Fibroblast of lung (primary cell): ENCODE data around the gene KIAA1549. TPM values are rescaled to one million over a fixed set of nuclear protein-coding genes. Genes with fewer than 3 reads are reported as not detected.

ENCODE experiments used
- DNase-seq, 2 donors: peaks; one replicate each; pipeline versions ENCODE4 v3.0.0 to v3.0.0-alpha.2; 2010; ENCODE audit warnings: low read depth in 2 of 2
- H2AFZ ChIP-seq: 2 replicates; pipeline ENCODE4 v1.5.1; 2012; ENCODE audit warnings: low read length, control low read depth, inconsistent platforms
- H3K27ac ChIP-seq: 2 replicates; pipeline ENCODE4 v1.5.1; 2011; ENCODE audit warnings: low read length, control low read depth; ENCODE audit not compliant: insufficient read depth
- H3K27me3 ChIP-seq: 2 replicates; pipeline ENCODE4 v1.5.1; 2011; ENCODE audit warnings: mild to moderate bottlenecking, low read length; ENCODE audit not compliant: control insufficient read depth, insufficient read depth
- H3K36me3 ChIP-seq: 2 replicates; pipeline ENCODE4 v1.5.1; 2011; ENCODE audit warnings: low read length; ENCODE audit not compliant: control insufficient read depth, insufficient read depth
- H3K4me1 ChIP-seq: 2 replicates; pipeline ENCODE4 v1.5.1; 2011; ENCODE audit warnings: low read length; ENCODE audit not compliant: control insufficient read depth, insufficient read depth; ENCODE audit errors: extremely low read depth
- H3K4me2 ChIP-seq: 2 replicates; pipeline ENCODE4 v1.5.1; 2011; ENCODE audit warnings: low read length, control low read depth; ENCODE audit not compliant: insufficient read depth; ENCODE audit errors: extremely low read depth
- H3K4me3 ChIP-seq, 4 experiments: fragments of 200-600 bp in 1 of 4; sonication (generic) in 1 of 4; replicated peaks in 1 of 4; 2 replicates each; pipeline ENCODE4 v1.5.1; 2011 to 2016; ENCODE audit warnings: low read length in 4 of 4, low read depth in 3 of 4, mild to moderate bottlenecking in 3 of 4, control low read depth in 2 of 4, inconsistent platforms in 1 of 4, mixed read lengths in 1 of 4; ENCODE audit not compliant: insufficient read depth in 1 of 4; ENCODE audit errors: control extremely low read depth in 1 of 4
- H3K79me2 ChIP-seq: 2 replicates; pipeline ENCODE4 v1.5.1; 2012; ENCODE audit warnings: mild to moderate bottlenecking, low read length, inconsistent platforms; ENCODE audit not compliant: control insufficient read depth, insufficient read depth
- H3K9ac ChIP-seq: 2 replicates; pipeline ENCODE4 v1.5.1; 2011; ENCODE audit warnings: mild to moderate bottlenecking, low read length, control low read depth; ENCODE audit not compliant: insufficient read depth
- H3K9me3 ChIP-seq: 2 replicates; pipeline ENCODE4 v1.5.1; 2012; ENCODE audit warnings: low read depth, low read length; ENCODE audit not compliant: control insufficient read depth, insufficient read depth
- H4K20me1 ChIP-seq: 2 replicates; pipeline ENCODE4 v1.5.1; 2011; ENCODE audit warnings: low read length; ENCODE audit not compliant: control insufficient read depth, insufficient read depth; ENCODE audit errors: extremely low read depth
- EZH2 ChIP-seq: IDR thresholded peaks from 2 replicates; pipeline ENCODE4 v1.5.1; 2012; ENCODE audit warnings: low read length, control low read depth, mild to moderate bottlenecking; ENCODE audit errors: missing control alignments
- polyA plus RNA-seq, 2 donors: library from polyadenylated mRNA; depleted of rRNA in 1 of 2; stranded (reverse) in 1 of 2; unstranded in 1 of 2; fragments of >200 nt; gene quantifications; 2 replicates each; pipeline ENCODE4 v1.2.1, GENCODE V29; 2011 to 2012; ENCODE audit warnings: missing spikeins in 1 of 2
- total RNA-seq: library from RNA; depleted of rRNA; stranded (reverse); fragments of >200 nt; gene quantifications from 2 replicates; pipeline ENCODE4 v1.2.1, GENCODE V29; 2014
- TF ChIP-seq, protein P1 (sequence below), 2 donors: IDR thresholded peaks in 1 of 2; conservative IDR thresholded peaks in 1 of 2; 1 replicate in 1 of 2; 2 replicates in 1 of 2; pipeline ENCODE4 v1.5.1; 2011 to 2012; ENCODE audit warnings: low read length in 2 of 2, control low read depth in 1 of 2, inconsistent platforms in 1 of 2, low read depth in 1 of 2, mild to moderate bottlenecking in 1 of 2

The KIAA1549 gene
- total and polyA plus RNA-seq, 2 donors (not counting 1 experiment from before 2014, with no cell fraction given): 0.48 to 0.66 TPM

DNA sequence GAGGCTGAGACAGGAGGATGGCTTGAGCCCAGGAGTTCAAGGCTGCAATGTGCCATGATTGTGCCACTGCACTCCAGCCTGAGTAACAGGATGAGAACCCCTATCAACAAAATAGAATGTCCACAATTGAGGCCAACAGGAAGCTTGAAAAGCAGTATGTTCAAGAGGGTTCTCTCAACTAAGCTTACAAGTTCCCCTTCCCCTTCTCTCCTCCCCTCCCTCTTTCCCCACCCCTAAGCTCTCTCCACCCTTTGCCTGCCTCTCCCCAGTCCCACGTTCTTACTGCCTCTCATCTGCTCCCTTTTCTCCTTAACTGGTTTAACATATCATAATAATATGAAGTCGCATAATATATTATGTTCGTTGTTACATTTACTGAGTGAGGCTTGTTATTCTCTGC, 35.4 kb downstream of the KIAA1549 start:
- Histone ChIP-seq H3K9me3 (no peaks in the 10 kb centered on the region), H3K4me2 (no peak overlapping the region), H2AFZ (no peak overlapping the region), H3K4me3 (no peak overlapping the region), H3K4me1 (no peaks in the 10 kb centered on the region), H3K79me2 (no peaks in the 10 kb centered on the region), H3K36me3 (no peaks in the 10 kb centered on the region), H3K27ac (no peak overlapping the region), H4K20me1 (no peaks in the 10 kb centered on the region), H3K27me3 (no peaks in the 10 kb centered on the region), H3K9ac (no peak overlapping the region)
- DNase-seq: no peak
- TF ChIP-seq, protein P1, sequence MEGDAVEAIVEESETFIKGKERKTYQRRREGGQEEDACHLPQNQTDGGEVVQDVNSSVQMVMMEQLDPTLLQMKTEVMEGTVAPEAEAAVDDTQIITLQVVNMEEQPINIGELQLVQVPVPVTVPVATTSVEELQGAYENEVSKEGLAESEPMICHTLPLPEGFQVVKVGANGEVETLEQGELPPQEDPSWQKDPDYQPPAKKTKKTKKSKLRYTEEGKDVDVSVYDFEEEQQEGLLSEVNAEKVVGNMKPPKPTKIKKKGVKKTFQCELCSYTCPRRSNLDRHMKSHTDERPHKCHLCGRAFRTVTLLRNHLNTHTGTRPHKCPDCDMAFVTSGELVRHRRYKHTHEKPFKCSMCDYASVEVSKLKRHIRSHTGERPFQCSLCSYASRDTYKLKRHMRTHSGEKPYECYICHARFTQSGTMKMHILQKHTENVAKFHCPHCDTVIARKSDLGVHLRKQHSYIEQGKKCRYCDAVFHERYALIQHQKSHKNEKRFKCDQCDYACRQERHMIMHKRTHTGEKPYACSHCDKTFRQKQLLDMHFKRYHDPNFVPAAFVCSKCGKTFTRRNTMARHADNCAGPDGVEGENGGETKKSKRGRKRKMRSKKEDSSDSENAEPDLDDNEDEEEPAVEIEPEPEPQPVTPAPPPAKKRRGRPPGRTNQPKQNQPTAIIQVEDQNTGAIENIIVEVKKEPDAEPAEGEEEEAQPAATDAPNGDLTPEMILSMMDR (conservative IDR thresholded peaks at IDR 0.05 in 1 of 2, IDR thresholded peaks at IDR 0.05 in 1 of 2; ENCODE audit: low read depth in 1 of 2, low read length in 2 of 2): no peak
- TF ChIP-seq EZH2: no peak

DNA sequence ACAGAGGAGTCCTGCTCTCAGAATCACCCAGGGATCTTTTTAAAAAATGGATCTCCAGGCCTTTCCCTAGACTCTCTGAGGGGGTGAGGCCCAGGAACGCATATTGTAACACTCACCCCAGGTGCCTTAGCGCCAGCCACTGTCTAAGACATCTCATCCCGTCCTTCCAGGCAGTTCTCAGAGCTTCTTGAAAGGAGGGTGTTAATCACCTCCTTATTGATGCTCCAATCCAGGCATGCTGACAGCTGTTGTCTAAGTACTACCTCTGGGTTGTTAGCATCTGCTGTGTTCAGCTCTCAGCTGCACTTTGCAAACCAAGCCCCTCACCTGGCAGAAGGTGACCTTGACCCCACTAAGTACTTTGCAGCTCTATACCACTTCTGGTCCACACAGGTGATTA, 36.0 kb downstream of the KIAA1549 start:
- no peak overlapping the region for H3K4me2 ChIP-seq
- H3K27ac ChIP-seq: no peak overlapping the region
- no peak overlapping the region for H2AFZ ChIP-seq
- no peak for DNase-seq
- H3K36me3 ChIP-seq: no peaks in the 10 kb centered on the region
- no peaks in the 10 kb centered on the region for H3K27me3 ChIP-seq
- H3K4me1 ChIP-seq: no peaks in the 10 kb centered on the region
- no peaks in the 10 kb centered on the region for H3K9me3 ChIP-seq
- no peak for TF ChIP-seq EZH2
- TF ChIP-seq, protein P1 (conservative IDR thresholded peaks at IDR 0.05 in 1 of 2, IDR thresholded peaks at IDR 0.05 in 1 of 2; ENCODE audit: low read depth in 1 of 2, low read length in 2 of 2): no peak
- no peaks in the 10 kb centered on the region for H4K20me1 ChIP-seq
- H3K79me2 ChIP-seq: no peaks in the 10 kb centered on the region
- no peak overlapping the region for H3K4me3 ChIP-seq
- H3K9ac ChIP-seq: no peak overlapping the region

DNA sequence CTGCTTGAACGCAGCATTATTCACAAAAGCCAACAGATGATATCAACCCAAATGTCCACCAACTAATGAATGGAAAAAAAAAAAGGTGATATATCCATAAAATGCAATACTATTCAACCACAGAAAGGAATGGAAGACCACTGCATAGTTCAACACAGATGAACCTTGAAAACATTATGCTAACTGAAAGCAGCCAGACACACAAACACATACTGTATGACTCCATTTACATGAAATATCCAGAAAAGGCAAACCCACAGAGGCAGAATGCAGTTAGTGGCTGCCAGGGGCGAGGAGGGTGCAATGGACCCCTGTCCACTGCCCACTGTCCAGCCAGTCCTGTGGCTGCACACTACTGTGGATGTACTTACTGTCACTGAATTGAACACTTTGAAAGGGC, 36.6 kb downstream of the KIAA1549 start:
- Histone ChIP-seq H4K20me1 (no peaks in the 10 kb centered on the region), H3K4me1 (no peaks in the 10 kb centered on the region), H3K27ac (no peak overlapping the region), H2AFZ (no peak overlapping the region), H3K4me3 (no peak overlapping the region), H3K27me3 (no peaks in the 10 kb centered on the region), H3K79me2 (no peaks in the 10 kb centered on the region), H3K9ac (no peak overlapping the region), H3K4me2 (no peak overlapping the region), H3K9me3 (no peaks in the 10 kb centered on the region), H3K36me3 (no peaks in the 10 kb centered on the region)
- TF ChIP-seq EZH2: no peak
- TF ChIP-seq, protein P1 (conservative IDR thresholded peaks at IDR 0.05 in 1 of 2, IDR thresholded peaks at IDR 0.05 in 1 of 2; ENCODE audit: low read depth in 1 of 2, low read length in 2 of 2): no peak
- DNase-seq: no peak
